Left colon (tissue), 2 donors: Measurements from ENCODE around the gene DDX6. TPM values are rescaled to one million over a fixed set of nuclear protein-coding genes. Genes with fewer than 3 reads are reported as not detected.
"Not testable (repeated sequence)": the region's sequence is repeated elsewhere in the genome, so short reads cannot be mapped to it uniquely, and the experiment has no call there.

Experiments used
- ATAC-seq: fragments of 200-7000 bp; cut with Tn5 transposase; one replicate; pipeline ENCODE4 v1.9.1; 2020; ENCODE audit warnings: mild to moderate bottlenecking, moderate library complexity
- DNase-seq, 2 donors: peaks; one replicate each; pipeline ENCODE4 v3.0.0-alpha.2; 2020
- intact Hi-C, 2 donors: fragments of 100-400 bp; cut with DNase I in 1 of 2; cut with micrococcal nuclease in 1 of 2; formaldehyde crosslinking; loops; one replicate each; pipeline versions ENCODE4 v1.11.2 to v1.14.0; 2022; cut with DNase I, micrococcal nuclease
- total RNA-seq, 2 donors: library from RNA; stranded (reverse); fragmentation: NEBNext Ultra II Directional; extraction: Animal tissue kit (Norgen Biotek cat#: 25700); gene quantifications; one replicate each; pipeline ENCODE4 v1.2.1, GENCODE V29; 2021
- donor health status: DM: no; HTN: no; CAD: no.
- donor health status: DM: yes; HTN: yes; CAD: no.

DDX6 gene
- total RNA-seq, 2 donors from 2014 or later, result 96.3 to 100 TPM

DNA sequence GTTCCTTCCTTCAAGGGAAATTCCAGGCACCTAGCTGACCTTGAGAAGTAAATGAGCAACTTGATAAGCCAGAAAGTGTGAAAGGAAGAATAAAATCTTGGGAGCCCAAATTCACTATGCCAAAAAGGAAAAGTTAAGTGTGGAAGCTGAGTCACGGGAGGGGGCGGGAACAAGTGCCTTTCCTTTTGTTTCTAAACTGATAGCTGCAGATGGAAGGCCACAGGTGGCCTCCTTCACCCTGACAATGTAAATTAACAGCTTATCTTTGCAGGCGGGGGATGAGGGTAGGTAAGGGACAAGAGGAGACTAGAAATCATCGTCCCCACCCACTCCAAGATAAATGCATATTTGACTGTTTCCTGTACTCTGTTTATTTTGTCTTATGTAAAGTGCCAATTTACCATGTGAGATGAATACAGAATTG lies 75.1 kb downstream of the DDX6 start:
- ATAC-seq, result peak; percentile 46
- no peak for DNase-seq
- intact Hi-C loops, result no loop called here

DNA sequence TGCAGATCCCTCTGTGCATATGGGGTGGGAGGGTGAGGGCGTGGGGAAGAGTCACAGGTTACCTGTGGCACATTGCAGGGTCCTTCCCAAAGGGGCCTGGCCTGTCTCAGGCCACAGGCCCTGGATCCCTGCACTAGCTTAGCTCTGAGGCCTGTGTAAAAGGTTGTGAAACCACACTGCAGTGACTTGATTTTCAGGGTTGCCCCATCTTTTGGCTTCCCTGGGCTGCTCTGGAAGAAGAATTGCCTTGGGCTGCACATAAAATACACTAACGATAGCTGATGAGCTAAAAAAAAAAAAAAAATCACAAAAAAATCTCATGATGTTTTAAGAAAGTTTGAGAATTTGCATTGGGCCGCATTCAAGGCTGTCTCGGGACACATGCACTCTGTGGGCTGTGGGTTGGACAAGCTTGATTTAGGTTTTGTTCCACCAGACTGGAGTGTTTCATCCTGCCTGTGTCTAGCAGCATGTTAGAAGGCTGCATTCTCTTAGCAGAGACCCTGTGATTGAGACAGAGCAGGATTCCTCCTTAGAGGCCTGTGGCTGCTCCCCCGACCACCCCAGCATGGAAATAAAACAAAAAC lies 75.6 kb downstream of the DDX6 start:
- ATAC-seq (no peak), DNase-seq (no peak)
- intact Hi-C loops, result no loop called here

DNA sequence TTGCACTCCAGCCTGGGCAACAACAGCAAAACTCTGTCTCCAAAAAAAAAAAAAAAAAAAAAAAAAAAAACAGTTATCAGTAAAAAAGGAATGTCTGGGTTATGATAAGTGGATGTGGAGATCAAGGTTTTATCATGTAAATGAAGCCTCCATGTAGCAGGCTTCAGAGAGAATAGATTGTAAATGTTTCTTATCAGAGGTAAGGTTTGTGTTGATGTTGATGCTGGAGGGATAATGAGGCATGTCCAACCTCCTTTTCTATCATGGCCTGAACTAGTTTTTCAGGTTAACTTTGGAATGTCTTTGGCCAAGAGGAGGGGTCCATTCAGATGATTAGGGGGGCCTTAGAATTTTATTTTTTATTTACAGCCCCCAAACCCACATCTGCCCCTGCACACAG lies 76.1 kb downstream of the DDX6 start:
- intact Hi-C loops, result no loop called here
- DNase-seq (no peak), ATAC-seq (no peak)

DNA sequence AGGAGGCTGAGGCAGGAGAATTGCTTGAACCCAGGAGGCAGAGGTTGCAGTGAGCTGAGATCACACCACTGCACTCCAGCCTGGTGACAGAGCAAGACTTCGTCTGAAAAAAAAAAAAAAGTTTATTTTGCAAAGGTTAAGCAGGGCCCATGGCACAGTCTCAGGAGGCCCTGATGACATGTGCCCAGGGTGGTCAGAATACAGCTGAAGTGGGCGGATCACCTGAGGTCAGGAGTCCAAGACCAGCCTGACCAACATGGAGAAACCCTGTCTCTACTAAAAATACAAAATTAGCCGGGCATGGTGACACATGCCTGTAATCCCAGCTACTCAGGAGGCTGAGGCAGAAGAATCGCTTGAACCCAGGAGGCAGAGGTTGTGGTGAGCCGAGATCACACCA lies 76.5 kb downstream of the DDX6 start:
- ATAC-seq, DNase-seq, intact Hi-C loops: not testable (repeated sequence)

DNA sequence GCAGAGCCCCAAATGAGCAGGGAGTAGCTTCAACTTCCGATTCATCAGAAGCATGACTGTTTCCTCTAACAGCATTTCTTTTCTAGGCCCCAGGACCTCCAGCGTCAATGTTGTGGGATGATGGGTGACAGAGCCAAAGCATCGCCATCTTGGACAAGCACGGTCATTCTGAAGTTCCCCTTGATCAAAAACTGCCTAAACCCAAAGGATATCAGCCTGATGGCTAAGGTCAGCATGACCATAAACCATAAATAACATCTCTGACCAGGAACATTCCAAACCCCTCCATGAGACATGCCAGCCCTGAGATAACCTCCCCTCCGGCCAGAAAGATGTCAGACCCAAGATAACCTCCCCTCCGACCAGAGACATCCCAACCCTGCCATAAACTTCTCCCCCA lies 82.7 kb downstream of the DDX6 start:
- no peak for DNase-seq
- intact Hi-C loops, result no loop called here
- ATAC-seq, result no peak

DNA sequence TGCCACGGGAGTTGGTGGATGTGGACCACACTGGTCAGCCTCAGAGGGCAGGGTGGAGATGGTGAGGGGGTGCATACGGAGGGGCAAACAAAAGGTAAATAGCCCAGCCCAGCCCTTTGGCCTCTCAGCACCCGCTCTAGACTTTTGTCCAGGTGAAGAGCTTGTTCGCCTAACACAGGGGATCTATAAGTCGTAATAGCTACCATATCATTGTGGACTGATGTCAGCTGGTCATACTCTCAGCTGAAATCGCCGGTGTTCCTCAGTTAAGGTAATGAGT lies 84.5 kb downstream of the DDX6 start:
- ATAC-seq (no peak), DNase-seq (no peak)
- intact Hi-C loops, result no loop called here

DNA sequence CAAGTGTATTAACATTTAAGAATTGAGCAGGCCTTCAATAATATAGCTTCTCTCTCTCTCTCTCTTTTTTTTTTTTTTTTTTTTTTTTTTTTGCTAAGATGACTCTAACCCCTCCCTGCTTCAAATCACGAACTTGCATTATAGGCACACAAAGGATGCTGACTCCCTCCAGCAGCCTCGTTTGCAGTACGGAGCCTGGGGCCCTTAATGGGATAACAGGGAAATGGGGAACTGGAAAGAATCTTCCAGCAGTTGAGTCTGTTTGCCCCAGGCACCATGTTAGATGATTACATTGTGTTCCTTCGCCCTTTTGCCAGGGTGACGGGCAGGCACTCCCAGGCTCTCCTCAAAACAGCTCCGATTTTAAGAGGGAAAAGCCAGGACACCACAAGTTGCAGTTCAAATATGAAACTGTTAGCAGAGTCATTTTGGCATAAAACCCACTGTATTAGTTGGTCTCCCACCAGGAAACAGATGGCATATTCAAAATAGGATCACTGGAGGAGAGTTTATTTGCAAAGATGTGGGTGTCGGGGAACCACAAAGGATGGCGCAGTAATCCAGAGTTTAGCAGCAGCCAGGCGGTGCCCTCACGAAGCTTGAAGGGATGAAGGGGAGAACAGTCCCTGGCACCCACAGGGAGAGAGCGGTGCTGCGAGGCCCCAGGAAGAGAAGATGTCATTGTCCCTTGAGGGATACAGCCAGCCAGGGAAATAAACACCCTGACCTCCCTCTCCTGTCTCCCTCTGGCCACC lies 85.0 kb downstream of the DDX6 start:
- ATAC-seq (no peak), DNase-seq (no peak)
- intact Hi-C loops, result no loop called here

DNA sequence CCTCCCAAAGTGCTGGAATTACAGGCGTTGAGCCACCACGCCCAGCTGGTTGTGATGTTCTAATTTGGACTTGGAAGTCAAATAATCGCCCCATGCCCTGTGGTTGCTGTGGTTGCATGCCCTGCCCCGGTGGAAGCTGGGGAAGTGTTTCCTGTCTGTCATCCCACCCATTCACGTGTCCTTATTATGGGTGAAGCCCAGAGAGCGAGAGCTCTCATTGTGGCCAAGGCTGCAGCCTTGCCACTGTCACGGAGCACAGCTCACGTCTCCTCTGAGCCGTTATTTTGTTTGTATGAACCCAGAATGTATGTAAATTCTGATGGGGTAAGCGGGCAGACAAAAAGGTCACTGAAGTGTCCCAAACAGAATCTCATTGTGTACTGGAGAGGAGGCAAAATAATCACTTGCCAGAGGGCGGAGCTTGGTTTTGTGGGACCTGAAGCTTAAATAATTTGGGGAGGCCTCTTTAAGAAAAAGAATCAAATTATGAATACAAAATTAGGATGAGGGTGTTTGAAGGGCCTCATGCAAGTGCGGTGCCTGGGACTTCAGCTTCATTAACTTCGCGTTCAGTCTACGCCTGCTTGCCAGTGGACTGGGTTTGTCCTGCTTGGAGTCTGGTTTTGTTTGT lies 85.7 kb downstream of the DDX6 start:
- intact Hi-C loops, result no loop called here
- peak; percentile 47 for ATAC-seq
- peak in 1 of 2 donors; percentile 19 for DNase-seq

DNA sequence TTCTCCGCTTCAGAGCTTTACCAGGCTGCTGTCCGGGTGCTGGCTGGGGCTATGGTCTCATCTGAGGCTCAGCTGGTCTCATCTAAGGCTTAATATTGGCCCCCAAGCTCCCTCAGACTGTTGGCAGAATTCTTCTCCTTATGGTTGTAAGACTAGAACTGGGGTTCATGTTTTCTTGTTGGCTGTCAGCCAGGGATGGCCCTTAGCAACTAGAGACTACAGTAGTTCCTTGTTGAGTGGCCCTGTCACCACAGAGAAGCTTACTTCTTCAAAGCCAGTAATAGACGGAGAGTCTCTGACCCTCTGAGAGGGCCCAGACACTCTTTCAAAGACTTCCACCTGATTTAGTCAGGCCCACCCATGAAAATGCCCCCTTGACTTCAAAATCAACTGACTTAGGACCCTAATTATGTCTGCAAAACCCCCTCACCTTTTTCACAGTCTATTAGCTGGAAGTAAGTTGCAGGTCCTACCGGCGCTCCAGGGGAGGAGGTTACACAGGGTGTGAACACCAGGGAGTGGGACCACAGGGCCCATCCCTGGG lies 87.3 kb downstream of the DDX6 start:
- ATAC-seq, result no peak
- intact Hi-C loops, result no loop called here
- peak in 1 of 2 donors; percentile 29 for DNase-seq

DNA sequence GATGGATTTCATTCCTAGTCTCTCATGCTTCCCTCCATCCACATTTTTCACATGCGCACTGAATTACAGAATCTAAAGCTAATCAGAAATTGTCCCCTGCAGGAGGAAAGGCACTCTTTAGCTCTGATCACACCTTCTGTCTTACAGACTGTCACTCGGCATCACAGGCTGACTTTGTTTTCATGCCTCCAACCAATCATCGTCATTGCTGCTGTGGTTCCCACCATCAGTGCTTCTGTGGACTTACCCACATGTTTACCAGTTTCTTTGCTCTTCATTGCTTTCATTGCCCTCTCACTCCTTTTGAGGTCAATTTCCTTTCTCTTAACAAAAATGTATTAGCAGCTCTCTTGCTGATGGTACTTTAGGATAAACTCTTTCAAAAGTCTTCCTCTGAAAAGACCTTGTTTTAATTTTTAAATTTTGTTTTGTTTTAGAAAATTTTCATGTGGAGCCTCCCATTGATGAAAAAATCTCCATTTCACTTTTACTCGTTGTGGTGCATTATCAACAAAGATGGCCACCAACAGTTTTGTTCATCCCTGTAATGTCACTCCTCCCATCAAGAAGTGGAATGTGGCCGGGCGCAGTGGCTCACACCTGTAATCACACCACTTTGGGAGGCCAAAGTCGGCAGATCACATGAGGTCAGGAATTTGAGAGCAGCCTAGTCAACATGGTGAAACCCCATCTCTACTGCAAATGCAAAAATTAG lies 91.3 kb downstream of the DDX6 start:
- intact Hi-C loops, result loop anchor here in 1 of 2 donors (10.0 kb wide), 1 partner anchor 255 kb away; the partner anchor contains the start of gene UPK2
- ATAC-seq (no peak), DNase-seq (no peak)

Other genes starting within 250 kb of the DDX6 start
- 1 to 10 TPM; 6.4 to 10.0 TPM for gene IFT46, start 225.2 kb downstream of the DDX6 start, total RNA-seq
- 100 to 1,000 TPM; 133 to 145 TPM for gene ARCN1, start 218.8 kb downstream of the DDX6 start, total RNA-seq
- gene PHLDB1, start 183.5 kb downstream of the DDX6 start, total RNA-seq, result 10 to 100 TPM; 70.3 to 74.1 TPM
- 1 to 10 TPM; 1.2 to 3.3 TPM for gene TREH, start 111.5 kb downstream of the DDX6 start, total RNA-seq
- gene CXCR5, start 92.7 kb upstream of the DDX6 start, total RNA-seq, result under 1 TPM; 0.12 to 0.39 TPM
- 10 to 100 TPM; 36.4 to 36.5 TPM for gene BCL9L, start 134.8 kb upstream of the DDX6 start, total RNA-seq
- not detected for gene UPK2, start 165.1 kb upstream of the DDX6 start, total RNA-seq
- gene FOXR1, start 180.6 kb upstream of the DDX6 start, total RNA-seq, result not detected
- gene CENATAC, start 207.0 kb upstream of the DDX6 start, total RNA-seq, result 10 to 100 TPM; 22.7 to 28.5 TPM
- gene RPS25, start 227.2 kb upstream of the DDX6 start, total RNA-seq, result 100 to 1,000 TPM; 652 to 750 TPM
- 10 to 100 TPM; 65.1 to 72.8 TPM for gene TRAPPC4, start 227.6 kb upstream of the DDX6 start, total RNA-seq
- gene SLC37A4, start 239.7 kb upstream of the DDX6 start, total RNA-seq, result 10 to 100 TPM; 43.0 to 59.9 TPM